Body of pancreas (tissue), 4 donors: ENCODE data around the gene RGS6. TPM values are rescaled to one million over a fixed set of nuclear protein-coding genes. Genes with fewer than 3 reads are reported as not detected.

ENCODE experiments used
- ATAC-seq: fragments of 150-250 bp; one replicate; pipeline ENCODE4 v1.9.1; 2016
- DNase-seq, 4 donors: peaks; one replicate each; pipeline ENCODE4 v3.0.0-alpha.2; 2019
- H3K27ac ChIP-seq, 4 donors: fragments of 200-600 bp; sonication (generic); 1 replicate in 3 of 4; 2 replicates in 1 of 4; pipeline versions ENCODE4 v1.5.1 to v1.6.1; 2016 to 2019; ENCODE audit warnings: mild to moderate bottlenecking in 1 of 4, mixed read lengths in 1 of 4, moderate library complexity in 1 of 4
- H3K27me3 ChIP-seq, 2 donors: fragments of 200-600 bp; sonication (generic); one replicate each; pipeline ENCODE4 v1.6.0; 2016; ENCODE audit warnings: mild to moderate bottlenecking in 1 of 2
- H3K36me3 ChIP-seq, 2 donors: fragments of 200-600 bp; sonication (generic); replicated peaks in 1 of 2; 2 replicates each; pipeline ENCODE4 v1.5.1; 2016; ENCODE audit warnings: low read depth in 2 of 2; ENCODE audit not compliant: insufficient read depth in 1 of 2
- H3K4me1 ChIP-seq: fragments of 200-600 bp; sonication (generic); one replicate; pipeline ENCODE4 v1.6.0; 2016
- H3K4me3 ChIP-seq, 2 donors: fragments of 200-600 bp; sonication (generic); 1 replicate in 1 of 2; 2 replicates in 1 of 2; pipeline ENCODE4 v1.5.1; 2016 to 2019
- H3K9me3 ChIP-seq, 3 donors: fragments of 200-600 bp; sonication (generic); 1 replicate in 2 of 3; 2 replicates in 1 of 3; pipeline ENCODE4 v1.5.1; 2016
- POLR2A ChIP-seq, 3 donors: fragments of 450-650 bp; IDR thresholded peaks; one replicate each; pipeline ENCODE4 v1.6.1; 2016; ENCODE audit warnings: antibody characterized with exemption in 3 of 3, mild to moderate bottlenecking in 2 of 3
- WGBS, 2 donors: methylation state at CpG; one replicate each; pipeline ENCODE4 v1.1.5; 2017; 5-methylcytosine and 5-hydroxymethylcytosine counted together
- intact Hi-C: fragments of 100-400 bp; cut with DNase I; formaldehyde crosslinking; loops from one replicate; pipeline ENCODE4 v1.15.1; 2023
- total RNA-seq, 2 donors: library from RNA; depleted of rRNA; stranded (reverse); fragments of >200 nt; gene quantifications; one replicate each; pipeline ENCODE4 v1.1.0, GENCODE V29; 2016
- TF ChIP-seq, protein P1 (sequence below), 7 experiments: fragments of 450-650 bp in 4 of 7; fragments of 200-600 bp in 3 of 7; sonication (generic) in 3 of 7; IDR thresholded peaks; one replicate each; pipeline ENCODE4 v1.5.1; 2016 to 2019; ENCODE audit warnings: antibody characterized with exemption in 7 of 7

The RGS6 gene
- total RNA-seq, 2 donors from 2014 or later: 0.26 to 1.3 TPM

DNA sequence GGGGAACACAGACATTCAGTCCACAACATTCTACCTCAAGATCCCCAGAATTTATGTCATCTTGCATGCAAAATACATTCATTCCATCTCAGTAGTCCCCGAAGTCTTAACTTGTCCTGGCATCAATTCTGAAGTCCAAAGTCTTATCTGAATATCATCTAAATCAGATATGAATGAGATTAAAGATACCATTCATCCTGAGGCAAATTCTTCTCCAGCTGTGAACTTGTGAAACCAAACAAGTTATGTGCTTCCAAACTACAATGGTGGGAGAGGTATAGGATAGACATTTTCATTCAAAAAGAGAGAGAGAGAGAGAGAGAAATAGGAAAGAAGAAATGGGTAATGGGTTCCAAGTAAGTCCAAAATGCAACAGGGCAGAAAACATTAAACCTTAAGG lies 571.0 kb downstream of the RGS6 start:
- Histone ChIP-seq H3K27ac (no peak overlapping the region), H3K4me1 (no peaks in the 10 kb centered on the region), H3K27me3 (no peaks in the 10 kb centered on the region), H3K4me3 (no peak overlapping the region), H3K36me3 (no peaks in the 10 kb centered on the region), H3K9me3 (no peaks in the 10 kb centered on the region)
- WGBS, 2 donors: 73 to 79% methylated on average over 1 of the region's 1 CpG
- DNase-seq (no peak), ATAC-seq (no peak)
- TF ChIP-seq, protein P1, sequence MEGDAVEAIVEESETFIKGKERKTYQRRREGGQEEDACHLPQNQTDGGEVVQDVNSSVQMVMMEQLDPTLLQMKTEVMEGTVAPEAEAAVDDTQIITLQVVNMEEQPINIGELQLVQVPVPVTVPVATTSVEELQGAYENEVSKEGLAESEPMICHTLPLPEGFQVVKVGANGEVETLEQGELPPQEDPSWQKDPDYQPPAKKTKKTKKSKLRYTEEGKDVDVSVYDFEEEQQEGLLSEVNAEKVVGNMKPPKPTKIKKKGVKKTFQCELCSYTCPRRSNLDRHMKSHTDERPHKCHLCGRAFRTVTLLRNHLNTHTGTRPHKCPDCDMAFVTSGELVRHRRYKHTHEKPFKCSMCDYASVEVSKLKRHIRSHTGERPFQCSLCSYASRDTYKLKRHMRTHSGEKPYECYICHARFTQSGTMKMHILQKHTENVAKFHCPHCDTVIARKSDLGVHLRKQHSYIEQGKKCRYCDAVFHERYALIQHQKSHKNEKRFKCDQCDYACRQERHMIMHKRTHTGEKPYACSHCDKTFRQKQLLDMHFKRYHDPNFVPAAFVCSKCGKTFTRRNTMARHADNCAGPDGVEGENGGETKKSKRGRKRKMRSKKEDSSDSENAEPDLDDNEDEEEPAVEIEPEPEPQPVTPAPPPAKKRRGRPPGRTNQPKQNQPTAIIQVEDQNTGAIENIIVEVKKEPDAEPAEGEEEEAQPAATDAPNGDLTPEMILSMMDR (IDR thresholded peaks at IDR 0.05): no peak
- no peak for TF ChIP-seq POLR2A (IDR thresholded peaks at IDR 0.05)
- intact Hi-C loops: no loop called here

DNA sequence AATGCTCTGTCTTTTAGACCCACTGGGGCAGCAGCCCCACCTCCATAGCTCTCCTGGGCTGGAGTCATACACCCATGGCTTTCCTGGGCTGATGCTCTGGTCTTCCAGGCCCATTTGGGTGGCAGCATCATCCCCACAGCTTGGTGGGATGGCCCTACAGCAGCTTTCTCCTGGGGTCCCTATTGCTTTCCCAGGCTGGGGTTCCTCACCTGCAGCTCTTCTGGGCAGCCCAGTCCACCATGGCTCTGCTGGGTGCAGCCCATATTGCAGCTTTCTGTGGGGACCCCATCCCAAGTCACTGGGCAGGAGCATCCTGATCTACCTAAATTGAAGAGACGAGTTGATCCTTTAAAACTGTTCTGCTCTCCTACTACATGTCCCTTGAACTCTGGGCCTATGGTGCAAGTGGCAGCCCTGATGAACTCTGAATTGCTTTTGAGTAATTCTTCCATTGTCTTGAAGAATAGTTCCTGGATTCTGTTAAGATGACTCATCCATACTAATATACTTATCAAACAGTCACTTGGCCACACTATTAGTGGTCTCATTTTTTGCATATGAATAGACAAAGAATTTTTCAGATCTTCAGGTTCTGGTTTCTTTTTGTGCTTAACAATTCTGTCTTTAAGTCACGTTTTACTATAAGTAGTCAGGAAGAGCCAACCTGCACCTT lies 571.6 kb downstream of the RGS6 start:
- Histone ChIP-seq H3K4me1 (no peaks in the 10 kb centered on the region), H3K27me3 (no peaks in the 10 kb centered on the region), H3K9me3 (no peaks in the 10 kb centered on the region), H3K4me3 (no peak overlapping the region), H3K36me3 (no peaks in the 10 kb centered on the region), H3K27ac (no peak overlapping the region)
- DNase-seq (no peak), ATAC-seq (no peak)
- 75 to 84% methylated on average over 2 of the region's 2 CpGs for WGBS, 2 donors
- intact Hi-C loops: no loop called here
- TF ChIP-seq POLR2A (IDR thresholded peaks at IDR 0.05): no peak
- TF ChIP-seq, protein P1 (IDR thresholded peaks at IDR 0.05): no peak

DNA sequence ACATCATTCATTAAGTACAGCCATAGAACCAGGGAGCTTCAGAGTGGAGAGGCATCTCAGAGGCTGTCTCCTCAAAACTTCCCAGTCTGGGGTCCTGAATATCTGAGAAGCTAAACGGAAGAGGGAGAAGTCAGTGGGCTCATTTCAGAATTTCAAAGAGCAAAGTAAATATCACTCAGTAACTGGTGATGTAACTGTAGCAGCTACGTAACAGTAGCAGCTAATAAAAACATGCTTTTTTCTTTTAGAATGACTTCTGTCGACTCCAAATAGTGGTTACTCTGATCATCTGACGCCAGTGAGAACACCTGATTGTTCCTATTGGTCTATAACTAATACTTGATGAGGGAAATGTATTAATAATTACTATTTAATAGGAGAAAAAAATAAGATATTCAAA lies 578.3 kb downstream of the RGS6 start:
- no peak for DNase-seq

DNA sequence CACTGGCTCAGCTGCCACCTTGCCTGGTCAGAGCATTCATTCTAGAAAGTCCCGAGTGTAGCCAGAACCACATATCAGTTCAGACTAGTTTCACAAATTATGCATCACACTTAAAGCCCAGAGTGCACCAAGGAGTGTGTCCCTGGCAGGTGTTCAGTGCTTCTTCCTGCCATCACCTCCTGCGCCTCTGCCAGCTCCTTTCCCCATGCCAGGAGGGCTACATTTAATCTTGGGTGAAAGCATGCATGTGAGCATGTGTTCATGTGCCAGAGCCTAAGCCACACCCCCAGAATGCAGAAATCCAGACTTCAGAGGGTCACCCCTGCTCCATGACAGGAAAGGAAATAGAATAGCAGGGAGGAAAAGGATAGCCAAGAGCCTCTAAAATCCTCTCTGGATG lies 580.1 kb downstream of the RGS6 start:
- H3K4me3 ChIP-seq: no peak overlapping the region
- 36 to 39% methylated on average over 2 of the region's 2 CpGs for WGBS, 2 donors
- intact Hi-C loops: no loop called here
- no peaks in the 10 kb centered on the region for H3K4me1 ChIP-seq
- no peaks in the 10 kb centered on the region for H3K27me3 ChIP-seq
- H3K36me3 ChIP-seq: no peaks in the 10 kb centered on the region
- no peak for TF ChIP-seq POLR2A (IDR thresholded peaks at IDR 0.05)
- TF ChIP-seq, protein P1 (IDR thresholded peaks at IDR 0.05): no peak
- no peak for DNase-seq
- no peaks in the 10 kb centered on the region for H3K9me3 ChIP-seq
- no peak overlapping the region for H3K27ac ChIP-seq
- no peak for ATAC-seq

More for the DNA sequence above, 578.3 kb downstream of the RGS6 start:
- no peaks in the 10 kb centered on the region for H3K27me3 ChIP-seq
- H3K9me3 ChIP-seq: no peaks in the 10 kb centered on the region
- TF ChIP-seq, protein P1 (IDR thresholded peaks at IDR 0.05): no peak
- no peak for TF ChIP-seq POLR2A (IDR thresholded peaks at IDR 0.05)
- H3K4me1 ChIP-seq: no peaks in the 10 kb centered on the region
- no peaks in the 10 kb centered on the region for H3K36me3 ChIP-seq
- intact Hi-C loops: no loop called here
- no peak overlapping the region for H3K4me3 ChIP-seq
- no peak overlapping the region for H3K27ac ChIP-seq
- no peak for ATAC-seq
- WGBS, 2 donors: 27 to 38% methylated on average over 4 of the region's 4 CpGs

DNA sequence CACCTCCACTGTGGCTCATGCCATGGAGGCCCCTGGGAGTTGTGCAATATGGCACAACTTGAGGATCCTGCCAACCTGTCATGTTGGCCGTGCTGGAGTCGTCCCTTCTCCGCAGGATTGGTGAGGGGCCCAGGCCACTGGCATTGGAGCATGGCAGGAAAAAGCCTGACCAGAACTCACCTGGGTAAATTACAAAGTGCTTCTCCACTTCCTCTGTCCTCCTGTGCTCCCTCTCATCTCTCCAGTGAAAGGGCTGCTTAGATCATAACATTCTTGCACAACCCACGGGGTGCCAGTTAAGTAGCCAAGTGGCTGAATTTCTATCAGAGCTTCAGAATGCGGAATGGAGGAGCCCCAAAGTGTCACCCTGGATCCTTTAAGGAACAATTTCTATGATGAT lies 580.7 kb downstream of the RGS6 start:
- DNase-seq (no peak), ATAC-seq (no peak)
- WGBS, 2 donors: 45 to 56% methylated on average over 5 of the region's 5 CpGs
- H3K9me3 ChIP-seq: no peaks in the 10 kb centered on the region
- no peaks in the 10 kb centered on the region for H3K27me3 ChIP-seq
- TF ChIP-seq, protein P1 (IDR thresholded peaks at IDR 0.05): no peak
- no peak for TF ChIP-seq POLR2A (IDR thresholded peaks at IDR 0.05)
- intact Hi-C loops: no loop called here
- no peaks in the 10 kb centered on the region for H3K36me3 ChIP-seq
- no peaks in the 10 kb centered on the region for H3K4me1 ChIP-seq
- H3K27ac ChIP-seq: no peak overlapping the region
- no peak overlapping the region for H3K4me3 ChIP-seq
